GM12864 (cell line): ENCODE data around the gene ROR1.

Experiments used
- DNase-seq: peaks from one replicate; pipeline ENCODE4 v3.0.0-alpha.2; 2011; ENCODE audit warnings: low read depth
- H3K4me3 ChIP-seq: 2 replicates; pipeline ENCODE4 v1.5.1; 2011; ENCODE audit warnings: mild to moderate bottlenecking, low read depth, low read length, control low read depth
- TF ChIP-seq, protein P1 (sequence below): IDR thresholded peaks from 2 replicates; pipeline ENCODE4 v1.5.1; 2011; ENCODE audit warnings: low read depth, mild to moderate bottlenecking, moderate library complexity, low read length, control low read depth, inconsistent platforms; ENCODE audit errors: missing control alignments

Gene ROR1

GRCh38 chr1:63924600-63924999, 150.8 kb downstream of the ROR1 start:
- TF ChIP-seq, protein P1, sequence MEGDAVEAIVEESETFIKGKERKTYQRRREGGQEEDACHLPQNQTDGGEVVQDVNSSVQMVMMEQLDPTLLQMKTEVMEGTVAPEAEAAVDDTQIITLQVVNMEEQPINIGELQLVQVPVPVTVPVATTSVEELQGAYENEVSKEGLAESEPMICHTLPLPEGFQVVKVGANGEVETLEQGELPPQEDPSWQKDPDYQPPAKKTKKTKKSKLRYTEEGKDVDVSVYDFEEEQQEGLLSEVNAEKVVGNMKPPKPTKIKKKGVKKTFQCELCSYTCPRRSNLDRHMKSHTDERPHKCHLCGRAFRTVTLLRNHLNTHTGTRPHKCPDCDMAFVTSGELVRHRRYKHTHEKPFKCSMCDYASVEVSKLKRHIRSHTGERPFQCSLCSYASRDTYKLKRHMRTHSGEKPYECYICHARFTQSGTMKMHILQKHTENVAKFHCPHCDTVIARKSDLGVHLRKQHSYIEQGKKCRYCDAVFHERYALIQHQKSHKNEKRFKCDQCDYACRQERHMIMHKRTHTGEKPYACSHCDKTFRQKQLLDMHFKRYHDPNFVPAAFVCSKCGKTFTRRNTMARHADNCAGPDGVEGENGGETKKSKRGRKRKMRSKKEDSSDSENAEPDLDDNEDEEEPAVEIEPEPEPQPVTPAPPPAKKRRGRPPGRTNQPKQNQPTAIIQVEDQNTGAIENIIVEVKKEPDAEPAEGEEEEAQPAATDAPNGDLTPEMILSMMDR: no peak
- DNase-seq: no peak
- no peak overlapping the region for H3K4me3 ChIP-seq

DNA sequence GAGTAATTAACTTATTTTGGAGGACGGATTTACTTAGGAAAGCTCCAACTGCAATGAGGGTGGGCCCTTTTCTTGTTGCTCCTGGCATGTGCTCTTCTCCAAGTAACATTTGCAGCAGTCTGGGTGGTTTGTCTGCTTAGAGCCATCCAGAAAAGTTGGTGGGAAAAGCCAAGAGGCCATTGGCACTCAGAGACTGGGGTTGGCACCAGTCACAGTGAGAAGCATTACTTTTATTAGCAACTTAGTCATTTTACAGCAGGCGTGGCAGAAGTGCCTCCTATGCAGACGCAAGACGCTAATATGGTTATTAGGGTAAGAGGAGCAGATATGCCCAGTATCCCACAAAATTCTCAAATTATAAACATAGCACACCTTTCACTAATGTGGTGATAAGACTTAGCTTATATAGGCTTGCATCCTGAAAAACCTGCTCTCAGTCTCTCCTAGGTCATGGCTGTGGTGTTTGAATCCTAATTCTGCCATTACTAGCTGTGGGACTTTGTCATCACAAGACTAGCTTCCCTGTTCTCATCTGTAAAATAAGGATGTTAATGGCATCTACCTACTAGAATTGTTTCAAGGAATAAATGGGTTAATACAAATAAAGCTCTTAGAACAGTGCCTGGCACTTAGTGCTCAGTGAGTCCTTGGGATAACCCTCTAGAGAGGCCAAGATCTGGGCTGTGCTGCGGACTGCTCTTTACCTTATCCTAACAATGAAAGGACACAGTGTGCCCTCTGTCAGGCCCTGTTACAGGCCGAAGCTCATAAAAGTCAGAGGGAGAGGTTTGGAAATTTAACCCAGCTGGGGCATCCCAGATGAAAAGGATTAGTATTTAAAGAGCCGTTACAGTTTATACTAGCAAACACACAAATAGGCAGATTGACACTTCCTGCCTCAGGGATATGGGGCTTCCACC, 154.6 kb downstream of the ROR1 start:
- TF ChIP-seq, protein P1: no peak
- no peak for DNase-seq
- no peak overlapping the region for H3K4me3 ChIP-seq

DNA sequence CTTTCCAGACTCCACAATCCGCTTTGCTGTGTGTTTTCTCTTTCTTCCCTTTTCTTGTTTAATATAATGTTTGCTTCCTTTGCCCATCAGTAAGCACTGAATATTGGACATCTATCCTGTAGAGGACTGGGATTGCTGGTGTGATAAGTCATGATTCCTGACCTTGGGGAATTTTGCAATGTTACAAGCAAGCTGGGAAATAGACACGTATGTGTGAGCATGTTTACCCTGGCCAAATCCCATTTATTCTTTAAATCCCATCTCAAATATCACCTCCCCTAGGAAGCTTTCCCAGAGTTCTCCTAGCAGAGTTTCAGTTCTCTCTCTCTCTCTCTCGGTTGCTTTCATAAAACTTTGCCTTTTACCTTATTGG, 155.3 kb downstream of the ROR1 start:
- TF ChIP-seq, protein P1: no peak
- no peak overlapping the region for H3K4me3 ChIP-seq
- DNase-seq: no peak

DNA sequence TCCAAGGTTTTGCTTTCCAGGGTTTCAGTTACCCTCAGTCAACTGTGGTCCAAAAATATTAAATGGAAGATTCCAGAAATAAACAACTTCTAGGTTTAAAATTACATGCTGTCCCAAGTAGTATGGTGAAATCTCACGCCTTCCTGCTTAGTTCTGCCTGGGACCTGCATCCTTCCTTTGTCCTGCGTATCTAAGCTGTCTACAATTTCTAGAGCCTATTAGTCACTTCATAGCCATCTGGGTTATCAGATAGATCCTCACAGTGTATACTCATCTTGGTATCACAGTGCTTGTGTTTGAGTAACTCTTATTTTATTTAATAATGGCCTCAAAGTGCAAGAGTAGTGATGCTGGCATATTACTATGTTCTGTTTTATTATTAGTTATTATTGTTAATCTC, 157.7 kb downstream of the ROR1 start:
- no peak overlapping the region for H3K4me3 ChIP-seq
- no peak for DNase-seq
- TF ChIP-seq, protein P1: no peak

DNA sequence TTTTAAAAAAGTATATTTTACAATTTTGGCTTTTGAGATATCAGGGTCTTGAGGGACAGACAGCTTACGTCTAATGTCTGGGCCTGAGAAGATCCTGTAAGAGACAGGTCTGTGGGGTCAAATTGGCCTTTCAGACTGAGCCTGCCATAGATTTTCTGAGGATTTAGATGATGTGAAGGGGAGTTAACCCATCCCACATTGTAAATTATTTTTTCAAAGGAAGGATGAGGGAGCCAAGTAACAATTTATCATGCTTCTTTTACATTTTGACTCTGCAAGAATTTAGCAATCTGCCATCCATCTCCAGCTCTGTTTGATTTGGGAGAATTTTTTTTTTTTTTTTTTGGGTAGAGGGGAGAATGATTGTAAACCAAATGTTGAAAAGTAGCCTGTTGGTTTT, 160.9 kb downstream of the ROR1 start:
- no peak for DNase-seq
- TF ChIP-seq, protein P1: no peak
- no peak overlapping the region for H3K4me3 ChIP-seq

DNA sequence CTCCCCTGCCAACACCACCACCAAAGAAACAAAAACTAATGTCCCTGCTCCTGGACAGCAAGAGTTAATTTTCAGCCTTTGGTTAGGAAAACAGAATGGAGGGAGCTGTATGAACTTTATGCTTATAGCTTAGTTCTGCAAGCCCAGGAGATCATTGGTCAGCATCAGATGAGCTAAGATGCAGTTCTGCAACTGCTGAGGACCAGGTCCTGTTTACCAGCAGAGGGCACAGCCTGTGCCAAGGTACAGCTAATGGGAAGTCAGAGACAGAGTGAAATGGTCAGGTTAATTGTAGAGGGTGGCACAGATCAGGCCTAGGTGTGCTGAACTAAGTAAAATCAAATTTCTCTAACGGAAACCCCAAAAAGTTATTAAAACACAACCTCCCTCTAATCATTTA, 161.3 kb downstream of the ROR1 start:
- DNase-seq: no peak
- no peak overlapping the region for H3K4me3 ChIP-seq
- TF ChIP-seq, protein P1: peak; percentile 14

DNA sequence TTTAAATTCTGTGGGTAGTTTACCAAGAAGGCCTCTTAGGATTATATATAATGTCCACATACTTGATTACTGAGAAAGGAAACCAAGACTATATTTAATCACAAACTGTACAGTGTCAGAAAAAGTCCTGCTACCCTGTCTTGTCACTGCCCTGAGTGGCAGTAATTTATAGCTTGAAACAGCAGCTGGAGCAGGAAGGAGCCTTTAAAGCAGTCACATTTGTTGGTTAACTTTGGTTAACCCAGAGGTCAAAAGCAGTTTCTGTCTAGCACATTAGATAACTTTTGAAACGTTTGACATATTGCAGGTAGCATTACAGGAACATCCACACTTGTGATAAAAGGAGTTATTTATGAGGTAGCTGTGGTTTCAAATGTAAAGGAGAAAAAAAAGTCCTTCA, 161.7 kb downstream of the ROR1 start:
- TF ChIP-seq, protein P1: no peak
- no peak overlapping the region for H3K4me3 ChIP-seq
- DNase-seq: no peak
